ENCODE measurements around the gene RHBDF2. TPM values are rescaled to one million over a fixed set of nuclear protein-coding genes. Genes with fewer than 3 reads are reported as not detected.

Gene RHBDF2
- polyA plus RNA-seq, 10 donors, result 5.1 to 7.1 (median 6.0) TPM

DNA sequence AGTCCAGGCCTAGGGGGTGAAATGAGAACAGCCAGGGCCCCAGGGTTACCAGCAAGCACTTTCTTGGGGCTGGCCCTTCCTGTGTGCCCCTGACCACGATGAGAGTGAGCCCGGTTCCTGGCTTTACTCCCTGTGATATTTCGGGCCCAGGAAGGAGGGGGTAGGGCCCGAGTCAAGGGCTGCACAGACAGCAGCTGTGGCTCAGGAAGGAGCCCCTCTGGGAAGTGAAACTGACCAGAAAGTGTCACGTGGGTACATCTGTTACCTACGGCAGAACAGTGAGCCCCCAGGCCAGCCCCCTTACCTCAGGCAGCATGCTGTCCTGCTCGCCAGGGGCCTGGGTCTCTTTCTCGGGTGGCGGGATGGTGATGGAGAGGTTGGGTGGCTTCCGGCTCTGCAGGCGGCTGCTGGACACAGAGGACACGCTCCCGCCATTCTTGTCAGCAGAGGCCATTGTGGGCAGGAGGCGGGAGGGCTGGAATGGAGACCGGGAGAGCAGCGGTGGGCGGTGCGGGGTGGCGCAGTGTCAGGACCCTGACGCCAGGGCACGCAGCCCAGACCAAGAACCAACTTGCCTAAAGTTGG, 20.1 kb downstream of the RHBDF2 start:
- peak in 1 of 3 donors; percentile 60 for DNase-seq

DNA sequence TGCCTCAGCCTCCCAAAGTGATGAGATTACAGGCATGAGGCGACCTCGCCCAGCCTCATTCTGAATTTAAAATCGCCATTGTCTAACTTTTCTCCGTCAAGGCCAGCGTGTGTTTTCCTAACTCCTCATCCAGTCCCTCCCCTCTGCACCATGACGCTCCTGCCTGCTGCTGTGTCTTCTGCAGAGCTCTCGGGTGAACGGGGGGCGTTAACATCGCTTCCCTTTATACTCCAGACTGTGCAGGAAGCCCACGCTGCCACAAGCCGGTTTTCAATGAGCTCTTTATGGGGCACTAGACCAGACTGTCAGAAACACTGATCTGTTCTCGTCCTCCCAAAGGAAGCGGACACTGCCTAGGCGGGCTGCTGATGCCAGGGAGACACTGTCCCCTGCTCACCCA, 20.6 kb downstream of the RHBDF2 start:
- peak in 1 of 3 donors; percentile 78 for DNase-seq

DNA sequence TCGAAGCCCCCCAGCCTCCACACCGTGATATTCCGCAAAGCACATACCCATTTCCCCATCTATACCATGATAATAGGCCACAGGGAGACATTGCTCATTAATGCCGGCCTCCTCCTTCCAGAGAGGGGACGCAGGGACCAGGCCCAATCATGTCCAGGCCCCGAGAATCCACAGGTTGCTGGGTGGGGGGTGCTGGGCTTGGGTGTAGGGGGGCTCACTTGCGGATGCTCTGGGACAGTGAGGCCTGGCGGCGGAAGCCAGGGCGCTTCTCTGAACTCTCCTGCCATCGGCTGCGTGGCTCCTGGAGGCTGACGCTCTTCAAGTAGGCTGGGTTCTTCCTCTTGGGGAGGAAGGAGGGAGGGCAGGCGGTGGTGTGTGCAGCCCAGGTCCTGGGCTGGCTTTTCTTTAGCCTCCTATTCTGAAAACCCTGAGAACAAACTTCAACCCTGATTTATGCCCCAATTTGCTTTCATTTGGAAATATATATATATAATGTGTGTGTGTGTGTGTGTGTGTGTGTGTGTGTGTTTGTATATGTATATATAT, 21.6 kb downstream of the RHBDF2 start:
- no peak for DNase-seq

DNA sequence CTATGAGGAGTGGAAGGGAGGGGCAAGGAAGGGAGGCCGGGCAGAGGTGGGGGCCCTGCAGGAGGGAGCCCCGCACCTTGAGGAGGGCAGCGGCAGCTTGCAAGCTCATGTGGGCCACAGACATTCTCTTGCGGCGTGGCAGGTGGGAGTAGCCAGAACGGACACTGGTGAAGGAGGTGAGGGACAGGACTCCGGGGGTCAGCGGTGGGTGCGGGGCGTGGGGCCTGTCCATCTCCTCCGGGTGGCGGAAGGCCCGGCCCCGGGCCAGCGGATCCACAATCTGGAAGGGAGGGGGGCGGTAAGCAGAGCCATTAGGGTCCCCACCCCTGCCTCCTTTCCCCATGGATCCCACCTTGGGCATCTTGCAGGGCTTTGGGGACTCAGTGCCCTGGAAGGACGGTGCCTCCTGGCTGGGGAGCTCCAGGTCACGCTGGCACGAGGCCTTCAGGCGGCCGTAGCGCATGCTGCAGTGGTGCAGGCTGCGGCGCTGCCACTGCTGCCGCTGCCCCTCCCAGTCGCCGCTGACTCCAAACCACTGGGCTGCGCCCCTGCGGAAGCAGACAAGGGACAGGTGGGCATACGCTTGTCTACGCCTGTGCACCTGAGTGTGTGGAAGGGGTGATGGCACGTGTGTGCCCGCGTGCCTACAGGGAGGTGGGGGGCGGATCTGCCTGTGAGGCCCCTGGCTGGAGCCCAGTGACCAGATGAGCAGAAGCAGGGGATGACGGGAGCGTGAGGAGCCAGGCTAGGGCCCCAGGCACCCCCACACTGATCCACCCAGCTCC, 22.3 kb downstream of the RHBDF2 start:
- DNase-seq, result no peak

DNA sequence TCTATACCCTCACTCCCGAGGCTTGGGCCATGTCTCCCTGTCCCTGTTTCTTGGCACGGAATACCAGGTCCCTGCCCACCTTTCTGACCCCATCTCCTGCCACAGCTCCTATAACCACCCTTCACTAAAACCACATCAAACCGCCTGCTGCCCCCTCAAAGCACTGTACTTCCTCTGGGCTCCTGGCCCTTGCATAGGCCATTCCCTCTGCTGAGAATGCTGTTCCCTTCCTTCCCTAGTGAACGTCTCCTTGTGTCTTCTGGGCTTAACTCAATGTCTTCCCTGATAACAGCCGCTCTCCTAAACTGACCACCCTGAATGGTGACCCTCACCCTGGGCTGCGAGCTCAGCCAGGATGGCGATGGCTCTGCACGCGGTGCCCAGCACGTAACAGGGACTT, 23.1 kb downstream of the RHBDF2 start:
- DNase-seq, result no peak

DNA sequence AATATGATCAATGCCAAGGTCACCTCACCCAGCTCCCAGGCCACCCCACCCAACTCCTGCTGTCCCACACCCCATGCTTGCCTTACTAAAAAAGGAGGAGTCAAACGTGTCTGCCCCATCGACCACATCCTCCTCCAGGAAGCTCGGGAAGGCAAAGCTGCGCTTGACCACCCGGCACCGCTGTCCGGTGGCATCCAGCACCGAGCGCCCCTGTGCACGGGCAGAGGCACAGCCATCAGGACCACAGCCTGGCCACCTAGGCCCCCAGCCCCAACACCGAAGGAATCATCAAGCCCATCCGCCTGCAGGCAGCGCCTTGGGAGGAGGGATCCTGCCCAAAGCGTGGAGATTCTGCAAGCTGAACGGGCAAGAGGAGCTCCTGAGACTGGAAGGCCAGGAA, 23.6 kb downstream of the RHBDF2 start:
- no peak for DNase-seq

DNA sequence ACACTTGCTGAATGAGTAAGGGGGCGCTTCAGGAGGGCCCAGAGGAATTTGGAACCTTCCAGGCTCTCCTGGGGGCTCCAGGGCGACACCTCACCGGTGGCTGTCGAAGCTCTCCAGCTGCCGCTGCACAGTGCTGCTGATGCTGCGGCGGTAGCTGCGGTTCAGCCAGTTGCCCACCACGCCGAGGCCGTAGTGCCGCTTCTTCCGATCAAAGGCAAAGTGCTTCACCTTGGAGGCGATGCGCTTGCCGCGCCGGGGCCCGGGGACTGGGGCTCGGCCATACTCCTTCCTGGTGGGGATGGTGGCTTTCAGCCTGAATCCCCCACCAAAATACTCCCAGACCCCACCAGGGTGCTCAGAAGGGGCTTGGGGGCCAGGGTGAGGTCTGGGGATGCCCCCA, 24.5 kb downstream of the RHBDF2 start:
- no peak for DNase-seq

DNA sequence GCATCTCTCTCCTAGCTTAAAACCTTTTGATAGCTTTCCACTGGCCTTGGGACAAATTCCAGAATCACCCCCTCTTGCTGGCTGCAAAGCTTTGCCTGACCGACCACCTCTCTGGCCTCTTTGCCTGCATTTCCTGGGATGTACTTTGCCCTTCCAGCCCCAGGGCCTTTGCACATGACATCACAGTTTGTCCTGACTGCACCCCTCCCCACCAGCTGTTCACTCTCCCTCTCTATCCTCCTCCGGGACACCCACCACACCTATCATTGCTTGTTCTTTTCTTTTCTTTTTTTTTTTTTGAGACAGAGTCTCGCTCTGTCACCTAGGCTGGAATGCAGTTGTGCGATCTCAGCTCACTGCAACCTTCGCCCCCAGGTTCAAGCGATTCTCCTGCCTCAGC, 25.9 kb downstream of the RHBDF2 start:
- no peak for DNase-seq

DNA sequence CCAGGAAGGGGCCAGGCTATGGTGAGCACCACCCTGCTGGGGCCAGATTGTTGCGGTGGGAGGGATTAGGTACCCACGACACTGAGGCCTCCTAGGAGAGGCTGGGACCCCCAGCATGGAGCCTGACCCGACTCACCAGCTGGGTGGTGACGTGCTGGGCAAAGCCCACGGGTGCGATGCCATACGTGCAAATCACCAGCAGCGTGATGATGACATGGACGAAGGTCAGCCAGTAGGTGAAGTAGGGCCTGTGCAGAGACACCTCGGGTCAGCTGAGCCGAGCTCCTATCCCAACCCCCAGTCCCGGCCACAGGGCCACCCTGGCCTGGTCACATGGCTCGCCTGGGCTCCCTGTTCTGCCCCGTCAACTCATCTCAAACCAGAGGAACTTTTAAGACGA, 26.3 kb downstream of the RHBDF2 start:
- no peak for DNase-seq

DNA sequence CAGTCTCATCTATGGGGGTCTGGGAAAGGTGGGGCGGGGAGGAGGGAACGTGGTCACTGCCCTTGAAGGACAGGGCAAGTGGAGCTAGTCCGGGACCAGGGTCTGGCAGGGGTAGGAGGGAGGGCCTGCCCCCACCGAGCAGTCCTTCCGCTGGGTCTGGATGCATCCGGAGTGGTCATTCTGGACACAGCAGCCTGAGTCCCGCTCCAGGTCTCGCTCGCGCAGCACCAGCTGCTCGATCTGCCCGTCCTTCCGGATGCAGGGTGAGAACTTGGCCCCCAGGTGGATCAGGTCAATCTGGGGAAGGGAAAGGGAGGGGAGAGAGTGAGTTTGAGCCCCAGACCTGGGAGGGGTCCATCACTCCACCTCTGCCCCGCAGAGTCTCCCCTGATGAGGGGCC, 27.0 kb downstream of the RHBDF2 start:
- DNase-seq, result no peak

DNA sequence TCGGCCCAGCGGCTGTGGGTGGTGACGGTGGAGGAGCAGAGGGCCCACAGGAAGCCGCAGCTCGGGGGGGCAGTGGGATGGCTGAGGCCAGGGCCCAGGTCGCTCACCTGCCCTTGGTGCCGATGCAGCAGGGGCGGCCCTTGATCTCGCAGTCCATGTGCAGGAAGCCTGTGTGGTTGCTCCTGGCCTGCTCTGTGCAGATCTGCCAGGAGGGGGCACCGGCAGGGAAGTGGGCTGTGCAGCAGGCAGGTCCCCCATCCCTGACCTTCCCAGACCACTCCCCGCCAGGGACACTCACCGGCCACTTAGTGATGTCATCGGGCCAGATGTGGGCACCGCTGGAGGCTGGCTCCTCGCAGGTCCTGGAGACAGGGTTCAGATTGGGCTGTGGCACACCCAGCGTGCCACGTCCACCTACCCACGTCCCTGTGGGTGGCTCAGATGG, 27.7 kb downstream of the RHBDF2 start:
- DNase-seq, result no peak

DNA sequence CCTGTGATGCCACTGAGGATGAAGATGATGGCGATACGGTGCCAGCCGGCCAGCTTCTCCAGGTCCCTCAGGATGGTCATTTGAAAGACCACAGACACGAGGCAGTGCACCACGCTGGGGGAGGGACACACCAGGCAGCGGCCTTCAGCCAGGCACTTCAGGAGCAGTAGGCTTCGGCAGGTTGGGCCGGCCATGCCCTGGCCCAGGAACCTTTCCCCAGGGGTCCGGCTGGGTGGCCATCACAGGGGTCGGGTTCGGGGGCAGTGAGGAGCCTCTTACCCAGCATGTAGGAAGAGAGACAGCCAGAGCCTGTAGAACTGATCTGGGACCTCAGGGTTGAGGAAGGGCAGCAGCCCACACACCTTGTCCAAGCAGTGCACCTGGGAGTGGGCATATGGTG, 28.5 kb downstream of the RHBDF2 start:
- DNase-seq, result no peak

DNA sequence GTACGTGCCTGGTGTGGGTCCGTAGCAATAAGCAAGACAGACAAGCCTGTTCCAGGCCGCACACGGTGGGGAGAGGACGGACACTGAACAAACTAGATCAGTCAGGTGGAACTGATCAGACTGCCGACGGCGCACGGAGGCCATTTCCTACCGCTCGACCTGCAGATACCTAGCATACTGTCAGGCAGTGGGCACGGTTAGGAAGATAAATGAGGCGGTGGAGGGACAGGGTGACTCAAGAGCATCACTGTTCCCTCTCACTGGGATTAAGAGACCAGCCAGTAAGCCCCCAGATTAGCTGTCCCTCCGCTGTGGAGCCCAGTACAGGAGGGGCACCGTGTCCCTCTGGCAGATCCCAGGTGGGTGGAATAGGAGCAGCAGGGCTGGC, 29.0 kb downstream of the RHBDF2 start:
- DNase-seq, result no peak

DNA sequence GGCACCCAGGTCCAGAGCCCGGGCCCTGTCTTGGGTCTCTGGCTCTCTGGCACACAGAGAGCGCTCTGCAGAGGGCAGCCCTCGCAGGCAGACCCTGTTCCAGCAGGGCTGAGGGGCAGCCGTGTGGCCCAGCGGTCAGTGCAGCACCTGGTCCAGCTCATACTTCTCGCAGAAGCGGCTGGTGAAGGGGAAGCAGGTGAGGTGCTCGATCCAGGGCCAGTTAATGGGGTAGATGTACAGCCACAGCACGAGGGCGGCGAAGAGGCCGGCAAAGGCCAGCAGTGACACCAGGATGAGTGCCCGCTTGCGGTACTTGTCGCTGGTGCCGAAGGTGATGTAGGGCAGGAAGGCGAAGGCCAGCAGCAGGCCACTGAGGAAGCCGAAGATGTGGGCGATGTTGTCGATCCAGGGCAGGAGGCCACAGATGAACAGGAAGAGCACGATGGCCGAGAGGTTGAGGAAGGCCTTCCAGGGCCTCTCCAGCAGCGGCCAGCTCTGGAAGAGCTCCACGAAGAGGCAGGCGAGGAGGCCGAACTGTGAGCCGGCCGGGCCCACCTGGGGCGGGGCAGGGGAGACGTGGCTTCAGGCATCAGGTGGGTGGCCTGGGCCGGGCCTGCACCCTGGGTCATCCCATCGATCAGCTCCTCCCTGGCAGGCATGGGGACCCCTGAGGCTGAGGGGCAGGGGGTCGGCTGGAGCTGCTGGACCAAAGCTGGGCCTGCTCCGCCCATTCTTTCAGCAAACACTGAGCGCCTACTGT, 29.5 kb downstream of the RHBDF2 start:
- DNase-seq, result no peak

DNA sequence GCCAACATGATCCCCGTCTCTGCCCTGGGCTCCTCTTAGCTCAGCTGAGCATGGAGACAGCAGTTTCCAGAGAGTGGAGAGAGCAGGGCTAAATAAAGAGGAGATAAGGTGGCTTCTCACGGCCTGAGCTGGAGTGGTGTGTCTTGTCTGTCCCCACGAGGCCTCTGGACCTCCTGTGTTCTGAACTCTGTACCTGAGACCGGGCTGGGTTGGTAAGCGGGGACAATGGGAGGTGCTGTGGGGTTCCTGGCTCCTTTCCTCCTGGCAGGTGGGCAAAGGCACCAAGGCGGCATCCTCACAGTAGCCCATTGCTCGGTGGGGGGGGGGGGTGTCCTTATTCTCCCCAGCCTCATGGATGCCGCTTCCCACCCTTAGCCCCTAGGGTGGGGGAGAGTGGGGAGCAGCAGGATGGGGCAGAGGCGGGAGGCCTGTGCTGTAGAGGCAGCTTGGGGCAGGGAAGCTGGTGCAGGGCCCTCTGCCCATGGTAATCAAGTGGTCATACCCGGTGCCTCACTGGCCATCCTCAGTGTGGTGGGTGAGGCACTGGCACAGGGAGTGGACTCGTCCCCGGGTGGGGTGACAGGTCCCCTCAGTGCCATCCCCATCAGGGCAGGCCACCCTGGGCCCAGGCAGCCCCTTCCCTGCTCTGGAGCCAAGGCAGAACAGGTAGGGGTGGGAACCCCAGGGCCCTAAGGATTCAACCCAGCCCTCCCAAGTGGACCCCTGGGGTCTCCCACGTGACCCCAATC, 31.1 kb downstream of the RHBDF2 start:
- no peak for DNase-seq

DNA sequence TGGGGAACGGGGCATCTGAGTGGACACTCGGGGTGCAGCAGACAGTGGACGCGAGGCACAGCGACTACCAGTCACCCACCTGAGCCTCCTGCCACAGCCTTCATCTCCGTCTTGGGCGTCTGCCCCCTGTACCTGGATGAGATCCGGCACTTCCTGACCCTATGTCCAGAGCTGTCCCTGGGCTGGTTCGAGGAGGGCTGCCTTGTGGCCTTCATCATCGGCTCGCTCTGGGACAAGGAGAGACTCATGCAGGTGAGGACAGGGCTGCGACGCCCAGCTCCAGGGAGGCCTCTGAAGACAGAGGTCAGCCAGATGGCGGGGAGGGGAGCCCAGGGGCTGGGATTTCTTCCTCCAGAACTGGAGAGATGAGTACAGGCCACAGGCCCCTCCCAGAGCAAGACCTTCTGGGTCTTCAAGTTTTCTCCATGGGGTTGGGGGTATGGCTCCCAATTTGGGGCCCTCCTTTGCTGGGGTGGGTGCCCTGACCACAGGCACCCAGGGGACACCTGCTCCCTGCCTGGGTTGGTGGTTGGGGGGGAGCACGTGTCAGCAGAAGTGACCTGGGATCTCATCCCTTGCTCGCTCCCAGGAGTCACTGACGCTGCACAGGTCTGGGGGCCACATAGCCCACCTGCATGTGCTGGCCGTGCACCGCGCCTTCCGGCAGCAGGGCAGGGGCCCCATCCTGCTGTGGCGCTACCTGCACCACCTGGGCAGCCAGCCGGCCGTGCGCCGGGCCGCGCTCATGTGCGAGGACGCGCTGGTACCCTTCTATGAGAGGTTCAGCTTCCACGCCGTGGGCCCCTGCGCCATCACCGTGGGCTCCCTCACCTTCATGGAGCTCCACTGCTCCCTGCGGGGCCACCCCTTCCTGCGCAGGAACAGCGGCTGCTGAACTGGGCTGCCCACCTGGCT, 31.9 kb downstream of the RHBDF2 start:
- no peak for DNase-seq

DNA sequence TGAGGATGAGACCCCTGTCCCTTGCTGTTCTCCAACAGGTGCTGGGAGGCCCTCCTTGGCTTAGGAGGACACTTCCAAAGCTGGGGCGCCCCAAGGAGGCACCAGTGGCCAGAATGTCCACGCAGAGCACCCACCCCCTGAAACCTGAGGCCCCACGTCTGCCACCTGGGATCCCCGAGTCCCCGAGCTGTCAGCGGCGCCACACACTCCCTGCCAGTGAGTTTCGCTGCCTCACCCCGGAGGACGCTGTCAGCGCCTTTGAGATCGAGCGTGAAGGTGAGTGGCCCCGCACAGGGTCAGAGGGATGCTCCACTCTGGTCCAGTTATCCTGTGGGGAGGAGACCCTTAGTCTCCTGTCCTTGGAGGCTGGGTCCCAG, 32.6 kb downstream of the RHBDF2 start:
- no peak for DNase-seq

DNA sequence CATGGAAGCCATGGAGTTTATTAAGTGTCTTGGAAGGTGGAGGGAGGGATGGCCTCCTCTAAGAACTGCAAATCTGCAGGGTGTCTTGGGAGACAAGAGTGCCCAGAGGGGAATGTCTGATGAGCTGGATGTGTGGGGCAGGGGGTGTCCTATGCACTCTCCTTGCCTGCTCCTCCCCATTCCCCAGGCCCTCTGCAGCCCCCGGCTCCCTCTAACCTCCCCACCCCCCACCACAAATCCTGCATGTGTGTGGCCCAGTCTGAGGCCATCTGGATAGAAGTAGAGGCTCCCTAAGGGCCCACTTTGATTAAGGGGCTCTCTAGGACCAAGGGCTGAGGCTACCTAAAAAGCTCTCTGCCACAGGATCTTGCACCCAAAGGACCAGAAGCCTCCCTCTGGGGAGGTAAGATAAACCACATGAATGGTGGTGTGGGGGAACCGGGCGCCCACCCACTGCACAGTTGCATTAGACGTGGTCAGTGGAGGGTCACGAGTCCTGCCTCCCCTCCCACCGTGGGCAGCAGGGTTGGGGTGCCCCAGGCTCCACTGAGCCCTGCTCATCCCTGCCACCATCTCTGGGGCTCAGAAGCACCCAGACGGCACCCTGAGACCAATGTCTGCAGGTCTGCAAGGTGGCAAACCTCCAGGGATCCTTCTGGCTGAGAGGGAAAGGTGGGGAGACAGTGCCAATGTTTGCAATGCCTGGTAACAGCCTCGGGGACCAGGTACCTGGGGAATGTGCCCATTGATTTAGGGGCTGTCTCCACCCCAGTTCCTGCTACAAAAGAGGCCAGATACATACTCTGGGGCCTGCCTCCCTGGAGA, 33.2 kb downstream of the RHBDF2 start:
- no peak for DNase-seq

DNA sequence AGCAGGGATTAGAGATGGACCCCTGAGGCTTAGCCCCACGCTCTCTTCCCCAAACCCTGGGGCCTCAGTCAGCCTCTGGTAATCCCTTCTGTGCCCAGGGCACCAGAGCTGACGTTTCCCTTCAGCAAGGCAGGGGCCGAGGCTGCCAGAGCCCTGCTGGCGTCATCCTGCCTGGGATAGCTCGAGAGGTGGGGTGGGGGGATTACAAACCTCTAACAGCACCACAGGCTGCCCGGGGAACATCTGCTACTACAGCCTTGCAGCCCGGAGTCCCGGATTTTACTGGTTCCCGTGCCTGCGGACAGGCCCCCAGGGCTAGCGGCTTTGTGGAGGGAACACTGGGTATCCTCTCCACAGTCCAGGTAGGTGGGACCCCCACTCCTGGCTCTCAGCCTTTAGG, 33.9 kb downstream of the RHBDF2 start, which contains the start of gene AANAT:
Gene AANAT, plus strand, starts transcription at position 238 of the 400 bp plus-strand sequence. CDS start 1,144 bp downstream, outside the sequence.
- DNase-seq, result peak in 1 of 3 donors; percentile 32

DNA sequence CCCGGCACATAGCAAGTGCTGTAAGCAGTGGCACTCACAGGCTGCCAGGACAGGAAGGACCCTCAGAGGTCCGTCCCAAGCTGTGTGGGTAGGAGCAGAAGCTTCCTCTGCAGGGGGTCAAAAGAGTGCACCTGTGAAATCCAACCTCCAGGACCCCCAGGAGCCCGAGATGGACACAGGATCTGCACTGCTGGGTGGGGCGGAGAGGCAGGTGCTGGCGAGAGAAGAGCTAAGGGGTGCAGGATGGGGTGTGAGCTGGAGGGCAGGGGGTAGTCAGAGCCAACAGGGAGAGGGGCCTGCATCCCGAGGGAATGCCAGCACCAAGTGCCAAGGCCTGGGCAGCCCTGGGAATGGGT, 34.5 kb downstream of the RHBDF2 start:
- DNase-seq, result no peak
